Testis (tissue), 2 donors: ENCODE results near the gene FCN2.

Source experiments
- CTCF ChIP-seq, 3 experiments: fragments of 450-650 bp in 2 of 3; fragments of 200-600 bp in 1 of 3; sonication (generic) in 1 of 3; IDR thresholded peaks; one replicate each; pipeline ENCODE4 v1.5.1; 2016 to 2019; ENCODE audit warnings: antibody characterized with exemption in 3 of 3, mild to moderate bottlenecking in 2 of 3, moderate library complexity in 1 of 3
- POLR2A ChIP-seq: fragments of 450-650 bp; IDR thresholded peaks from one replicate; pipeline ENCODE4 v1.6.1; 2017; ENCODE audit warnings: antibody characterized with exemption, mild to moderate bottlenecking, moderate library complexity

DNA sequence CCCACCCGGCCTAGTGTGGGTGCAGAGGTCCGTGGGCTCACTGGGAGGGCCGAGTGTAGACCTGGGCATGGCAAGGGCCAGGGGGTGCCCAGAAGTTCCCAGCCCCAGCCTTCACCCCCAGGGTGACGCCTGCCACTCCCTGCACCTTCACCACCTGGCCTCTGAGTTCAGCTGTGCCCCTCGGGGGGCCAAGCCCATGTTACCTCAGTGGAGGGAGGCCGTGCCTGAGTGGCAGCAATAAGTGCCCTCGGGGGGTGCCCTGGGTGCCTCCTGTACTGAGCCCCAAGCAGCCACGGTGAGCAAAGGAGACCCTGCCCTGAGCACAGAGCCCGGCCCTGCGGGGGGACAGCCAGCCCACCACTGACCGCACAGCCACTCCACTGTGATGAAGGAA, 10.3 kb upstream of the FCN2 start:
- TF ChIP-seq CTCF (IDR thresholded peaks at IDR 0.05): no peak
- no peak for TF ChIP-seq POLR2A
